Esophagus squamous epithelium (tissue), 5 donors: Measurements from ENCODE around the gene FAM3D. TPM values are rescaled to one million over a fixed set of nuclear protein-coding genes. Genes with fewer than 3 reads are reported as not detected.
"Not testable (repeated sequence)": the region's sequence is repeated elsewhere in the genome, so short reads cannot be mapped to it uniquely, and the experiment has no call there.

ENCODE experiments used
- DNase-seq: peaks from one replicate; lab custom pipeline; 2025; lab: John Stamatoyannopoulos, UW
- H3K27ac ChIP-seq, 4 donors: fragments of 200-600 bp; sonication (generic); one replicate each; pipeline ENCODE4 v1.5.1; 2016 to 2019; ENCODE audit warnings: mild to moderate bottlenecking in 1 of 4
- H3K27me3 ChIP-seq, 4 donors: fragments of 200-600 bp; sonication (generic); 1 replicate in 3 of 4; 2 replicates in 1 of 4; pipeline versions ENCODE4 v1.5.1 to v1.6.0; 2017 to 2021; ENCODE audit warnings: antibody characterized with exemption in 1 of 4
- H3K36me3 ChIP-seq, 3 donors: fragments of 200-600 bp; sonication (generic); one replicate each; pipeline ENCODE4 v1.5.1; 2016 to 2019
- H3K4me1 ChIP-seq, 3 donors: fragments of 200-600 bp; sonication (generic); one replicate each; pipeline ENCODE4 v1.5.1; 2017 to 2019
- H3K4me3 ChIP-seq, 4 donors: fragments of 200-600 bp; sonication (generic); 1 replicate in 3 of 4; 2 replicates in 1 of 4; pipeline ENCODE4 v1.5.1; 2016 to 2019; ENCODE audit warnings: mild to moderate bottlenecking in 2 of 4, moderate library complexity in 1 of 4
- H3K9me3 ChIP-seq, 3 donors: fragments of 200-600 bp; sonication (generic); one replicate each; pipeline ENCODE4 v1.5.1; 2016 to 2019
- CTCF ChIP-seq, 6 experiments: fragments of 450-650 bp in 4 of 6; fragments of 200-600 bp in 2 of 6; sonication (generic) in 2 of 6; IDR thresholded peaks; one replicate each; pipeline ENCODE4 v1.5.1; 2016 to 2019; ENCODE audit warnings: antibody characterized with exemption in 6 of 6, mild to moderate bottlenecking in 4 of 6, moderate library complexity in 4 of 6
- POLR2A ChIP-seq, 4 donors: fragments of 450-650 bp; IDR thresholded peaks; one replicate each; pipeline ENCODE4 v1.6.1; 2017; ENCODE audit warnings: antibody characterized with exemption in 4 of 4, mild to moderate bottlenecking in 4 of 4, moderate library complexity in 3 of 4
- WGBS, 2 donors: methylation state at CpG; one replicate each; pipeline ENCODE4 v1.1.5; 2018; 5-methylcytosine and 5-hydroxymethylcytosine counted together
- intact Hi-C: fragments of 100-400 bp; cut with DNase I; formaldehyde crosslinking; loops from one replicate; pipeline ENCODE4 v1.15.0; 2022
- total RNA-seq, 4 donors: library from RNA; depleted of rRNA; stranded (reverse); fragments of >200 nt; gene quantifications; one replicate each; pipeline ENCODE4 v1.1.0, GENCODE V29; 2016
- donor health status: DM: yes; HTN: yes; CAD: no.

Gene FAM3D
- total RNA-seq, 4 donors from 2014 or later, result 84.3 to 214 (median 128) TPM

- peaks cover 0 to 13% (median 0%) of the 10 kb centered on the region in 4 donors for H3K27me3 ChIP-seq
- no peaks in the 10 kb centered on the region for H3K9me3 ChIP-seq
- no peak overlapping the region for H3K4me3 ChIP-seq
- TF ChIP-seq POLR2A (IDR thresholded peaks at IDR 0.05) (no peak), CTCF (IDR thresholded peaks at IDR 0.05) (no peak)
- H3K27ac ChIP-seq, result no peak overlapping the region
- DNase-seq, result no peak
- intact Hi-C loops, result no loop called here
- 40 to 45% methylated on average over 6 of the region's 6 CpGs for WGBS, 2 donors
- H3K36me3 ChIP-seq, result no peaks in the 10 kb centered on the region
- no peaks in the 10 kb centered on the region for H3K4me1 ChIP-seq
Measured at GRCh38 chr3:58679446-58679845, 12.9 kb upstream of the FAM3D start.

- H3K4me1 ChIP-seq, intact Hi-C loops: not testable (repeated sequence)
Measured at GRCh38 chr3:58678177-58678970, 11.8 kb upstream of the FAM3D start.

GRCh38 chr3:58672880-58673279, 6.3 kb upstream of the FAM3D start:
- Histone ChIP-seq H3K4me3 (no peak overlapping the region), H3K9me3 (no peaks in the 10 kb centered on the region), H3K27me3 (peaks cover 0 to 13% (median 0%) of the 10 kb centered on the region in 4 donors), H3K36me3 (no peaks in the 10 kb centered on the region), H3K4me1 (no peaks in the 10 kb centered on the region), H3K27ac (no peak overlapping the region)
- 74 to 77% methylated on average over 3 of the region's 3 CpGs for WGBS, 2 donors
- DNase-seq, result no peak
- no peak for TF ChIP-seq POLR2A (IDR thresholded peaks at IDR 0.05)
- no peak for TF ChIP-seq CTCF (IDR thresholded peaks at IDR 0.05)
- intact Hi-C loops, result no loop called here

More at GRCh38 chr3:58678177-58678970, 11.8 kb upstream of the FAM3D start:
- not testable (repeated sequence) for DNase-seq, H3K36me3 ChIP-seq, H3K9me3 ChIP-seq, H3K27ac ChIP-seq, H3K4me3 ChIP-seq
- 71 to 80% methylated on average over 3 to 7 of the region's 13 CpGs for WGBS, 2 donors
- H3K27me3 ChIP-seq, result peaks cover 0 to 13% (median 0%) of the 10 kb centered on the region in 4 donors

GRCh38 chr3:58672451-58672850, 5.9 kb upstream of the FAM3D start:
- no peaks in the 10 kb centered on the region for H3K36me3 ChIP-seq
- H3K4me3 ChIP-seq, result no peak overlapping the region
- H3K27ac ChIP-seq, result no peak overlapping the region
- WGBS, 2 donors, result 76 to 83% methylated on average over 8 of the region's 8 CpGs
- DNase-seq, result no peak
- TF ChIP-seq POLR2A (IDR thresholded peaks at IDR 0.05), result no peak
- no peak for TF ChIP-seq CTCF (IDR thresholded peaks at IDR 0.05)
- H3K27me3 ChIP-seq, result peaks cover 0 to 9% (median 0%) of the 10 kb centered on the region in 4 donors
- intact Hi-C loops, result no loop called here
- no peaks in the 10 kb centered on the region for H3K9me3 ChIP-seq
- H3K4me1 ChIP-seq, result peaks cover 0 to 2% (median 0%) of the 10 kb centered on the region in 3 donors

DNA sequence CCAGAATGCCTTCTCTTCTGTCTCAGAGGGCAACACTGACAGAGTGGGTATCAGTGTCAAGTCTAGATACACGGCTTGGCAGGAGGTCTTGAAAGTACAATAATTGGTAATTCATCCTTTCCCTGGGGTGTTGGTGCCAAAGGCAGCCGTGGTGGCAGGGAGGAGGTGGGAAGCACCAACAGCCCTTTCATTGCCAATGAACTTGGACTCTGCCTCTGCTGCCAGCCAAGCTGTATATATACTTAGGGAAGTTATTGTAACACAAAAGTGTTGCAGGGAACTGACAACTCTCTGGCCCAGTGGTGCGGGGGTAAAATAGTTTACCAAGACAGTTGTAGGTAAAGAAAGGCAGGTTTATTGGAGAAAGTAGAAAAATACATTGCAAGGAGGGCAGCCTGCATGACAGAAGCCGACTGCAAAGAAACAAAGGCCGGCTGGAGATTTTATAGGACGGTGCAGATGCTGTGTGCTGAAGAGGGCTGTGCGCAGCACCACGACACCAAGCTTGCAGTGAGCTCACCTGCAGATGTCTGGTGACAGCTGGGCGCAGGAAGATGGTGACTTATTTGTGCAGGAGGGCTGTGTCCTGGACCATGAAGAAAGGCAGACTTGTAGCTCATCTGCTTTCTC, 4.0 kb upstream of the FAM3D start:
- TF ChIP-seq CTCF (IDR thresholded peaks at IDR 0.05) (no peak), POLR2A (IDR thresholded peaks at IDR 0.05) (no peak)
- intact Hi-C loops, result no loop called here
- H3K4me1 ChIP-seq, result peaks cover 0 to 13% (median 4%) of the 10 kb centered on the region in 3 donors
- H3K27ac ChIP-seq, result no peak overlapping the region
- H3K27me3 ChIP-seq, result peaks cover 0 to 9% (median 0%) of the 10 kb centered on the region in 4 donors
- H3K9me3 ChIP-seq, result no peaks in the 10 kb centered on the region
- DNase-seq, result no peak
- 61 to 73% methylated on average over 9 of the region's 9 CpGs for WGBS, 2 donors
- no peaks in the 10 kb centered on the region for H3K36me3 ChIP-seq
- no peak overlapping the region for H3K4me3 ChIP-seq
